Type B pancreatic cell (in vitro differentiated cells): ENCODE data around the gene SF3B2. TPM values are rescaled to one million over a fixed set of nuclear protein-coding genes. Genes with fewer than 3 reads are reported as not detected.
"Not testable (repeated sequence)": the region's sequence is repeated elsewhere in the genome, so short reads cannot be mapped to it uniquely, and the experiment has no call there.

Source experiments
- DNase-seq: peaks from one replicate; pipeline ENCODE4 v3.0.0; 2021; ENCODE audit warnings: mixed read lengths; ENCODE audit not compliant: unreplicated experiment; ENCODE audit errors: extremely low spot score
- H3K27ac Mint-ChIP-seq: 2 replicates; pipeline ENCODE4 v1.8.0; 2021; ENCODE audit warnings: mild to moderate bottlenecking, mixed read lengths
- H3K27me3 Mint-ChIP-seq: 2 replicates; pipeline ENCODE4 v1.8.0; 2021; ENCODE audit warnings: mixed read lengths
- H3K36me3 Mint-ChIP-seq: 2 replicates; pipeline ENCODE4 v1.8.0; 2021; ENCODE audit warnings: mixed read lengths
- H3K4me1 Mint-ChIP-seq: one replicate; pipeline ENCODE4 v1.8.0; 2021; ENCODE audit warnings: mixed read lengths; ENCODE audit not compliant: unreplicated experiment
- H3K4me3 Mint-ChIP-seq: 2 replicates; pipeline ENCODE4 v1.8.0; 2021; ENCODE audit warnings: mild to moderate bottlenecking, mixed read lengths
- H3K9me3 Mint-ChIP-seq: 2 replicates; pipeline ENCODE4 v1.8.0; 2021; ENCODE audit warnings: mixed read lengths
- CTCF ChIP-seq: fragments of 200-600 bp; sonication (generic); conservative IDR thresholded peaks from 2 replicates; pipeline ENCODE4 v1.5.0; 2021; ENCODE audit warnings: antibody characterized with exemption, mild to moderate bottlenecking
- total RNA-seq: library from RNA; stranded (reverse); gene quantifications from 2 replicates; pipeline ENCODE4 v1.2.1, GENCODE V29; 2021; ENCODE audit warnings: low replicate concordance

The SF3B2 gene
- total RNA-seq, 1 donor from 2014 or later: 210 TPM

GRCh38 chr11:66089067-66089466, 36.9 kb downstream of the SF3B2 start:
- Mint-ChIP-seq H3K4me3 (no peak overlapping the region), H3K36me3 (peaks cover 4% of the 10 kb centered on the region), H3K27ac (no peak overlapping the region), H3K9me3 (no peaks in the 10 kb centered on the region), H3K4me1 (peaks cover 24% of the 10 kb centered on the region), H3K27me3 (no peaks in the 10 kb centered on the region)
- DNase-seq: no peak
- TF ChIP-seq CTCF: no peak

- peaks cover 4% of the 10 kb centered on the region for H3K36me3 Mint-ChIP-seq
- no peaks in the 10 kb centered on the region for H3K27me3 Mint-ChIP-seq
- no peaks in the 10 kb centered on the region for H3K9me3 Mint-ChIP-seq
- no peak overlapping the region for H3K27ac Mint-ChIP-seq
- no peak for TF ChIP-seq CTCF
- peaks cover 11% of the 10 kb centered on the region for H3K4me1 Mint-ChIP-seq
- DNase-seq: no peak
- no peak overlapping the region for H3K4me3 Mint-ChIP-seq
Measured at GRCh38 chr11:66090288-66090687, 38.1 kb downstream of the SF3B2 start.

- H3K4me3 Mint-ChIP-seq, H3K9me3 Mint-ChIP-seq: not testable (repeated sequence)
Measured at GRCh38 chr11:66092125-66092524, 40.0 kb downstream of the SF3B2 start.

GRCh38 chr11:66099746-66100145, 47.6 kb downstream of the SF3B2 start:
- H3K4me3 Mint-ChIP-seq, H3K36me3 Mint-ChIP-seq: not testable (repeated sequence)

More at GRCh38 chr11:66092125-66092524, 40.0 kb downstream of the SF3B2 start:
- H3K27me3 Mint-ChIP-seq, DNase-seq, H3K36me3 Mint-ChIP-seq, H3K4me1 Mint-ChIP-seq, H3K27ac Mint-ChIP-seq: not testable (repeated sequence)

GRCh38 chr11:66100272-66101065, 48.3 kb downstream of the SF3B2 start:
- DNase-seq: no peak
- no peak overlapping the region for H3K4me3 Mint-ChIP-seq
- no peak overlapping the region for H3K27ac Mint-ChIP-seq
- H3K36me3 Mint-ChIP-seq: peaks cover 3% of the 10 kb centered on the region
- H3K4me1 Mint-ChIP-seq: peaks cover 12% of the 10 kb centered on the region
- no peak for TF ChIP-seq CTCF
- H3K27me3 Mint-ChIP-seq: no peaks in the 10 kb centered on the region
- no peaks in the 10 kb centered on the region for H3K9me3 Mint-ChIP-seq

More at GRCh38 chr11:66099746-66100145, 47.6 kb downstream of the SF3B2 start:
- not testable (repeated sequence) for H3K9me3 Mint-ChIP-seq, H3K27ac Mint-ChIP-seq, H3K27me3 Mint-ChIP-seq, DNase-seq
- H3K4me1 Mint-ChIP-seq: peaks cover 12% of the 10 kb centered on the region

- Mint-ChIP-seq H3K36me3 (peaks cover 3% of the 10 kb centered on the region), H3K27me3 (no peaks in the 10 kb centered on the region), H3K27ac (no peak overlapping the region), H3K9me3 (no peaks in the 10 kb centered on the region), H3K4me3 (no peak overlapping the region), H3K4me1 (peaks cover 12% of the 10 kb centered on the region)
- TF ChIP-seq CTCF: no peak
- DNase-seq: no peak
Measured at GRCh38 chr11:66101066-66101464, 48.9 kb downstream of the SF3B2 start.
